Panc1 (cell line): ENCODE results near the gene SLC9A5. TPM values are rescaled to one million over a fixed set of nuclear protein-coding genes. Genes with fewer than 3 reads are reported as not detected.

Experiments used
- ATAC-seq: fragments of 200-7000 bp; cut with Tn5 transposase; 2 replicates; pipeline ENCODE4 v1.9.1; 2020; ENCODE audit warnings: mild to moderate bottlenecking, moderate library complexity
- BruUV-seq: library from RNA; stranded (reverse); fragments of 400-500 nt; replicated peaks from 2 replicates; lab custom pipeline; 2021; lab: Mats Ljungman, UMichigan
- CTCF ChIA-PET: fragments of 300-600 bp; sonication (Branson Sonifier 250); formaldehyde crosslinking; loops from one replicate; lab custom pipeline; 2022; ENCODE audit warnings: antibody characterized with exemption; lab: Charles Lee
- POLR2A ChIA-PET: fragments of 300-600 bp; sonication (Branson Sonifier 250); formaldehyde crosslinking; loops from one replicate; lab custom pipeline; 2022; ENCODE audit warnings: antibody characterized with exemption; lab: Charles Lee
- DNase-seq: peaks from one replicate; pipeline ENCODE4 v3.0.0-alpha.2; 2010; ENCODE audit warnings: low read depth, low spot score
- H3K27ac ChIP-seq: 2 replicates; pipeline ENCODE4 v1.5.1; 2011; ENCODE audit warnings: mild to moderate bottlenecking, low read length, inconsistent platforms
- H3K27me3 ChIP-seq: fragments of 200-500 bp; sonication (Bioruptor generic); 2 replicates; pipeline ENCODE4 v1.6.0; 2014; ENCODE audit warnings: low read length, inconsistent platforms; ENCODE audit not compliant: control insufficient read depth, insufficient read depth
- H3K36me3 ChIP-seq: fragments of 200-500 bp; sonication (Bioruptor generic); 2 replicates; pipeline ENCODE4 v1.5.1; 2014; ENCODE audit warnings: inconsistent platforms, mild to moderate bottlenecking, low read length, moderate library complexity; ENCODE audit not compliant: control insufficient read depth, insufficient read depth
- H3K4me1 ChIP-seq: 2 replicates; pipeline ENCODE4 v1.5.1; 2011; ENCODE audit warnings: inconsistent platforms, mild to moderate bottlenecking, low read length, moderate library complexity; ENCODE audit not compliant: control insufficient read depth, insufficient read depth
- H3K4me3 ChIP-seq, 2 experiments: 2 replicates each; pipeline ENCODE4 v1.5.1; 2011 to 2012; ENCODE audit warnings: low read depth in 2 of 2, low read length in 2 of 2, mild to moderate bottlenecking in 2 of 2, inconsistent platforms in 1 of 2, moderate library complexity in 1 of 2
- H3K9me3 ChIP-seq: fragments of 200-500 bp; sonication (Bioruptor generic); 2 replicates; pipeline ENCODE4 v1.5.1; 2014; ENCODE audit warnings: low read depth, mild to moderate bottlenecking, inconsistent platforms, low read length, moderate library complexity; ENCODE audit not compliant: control insufficient read depth, insufficient read depth
- CTCF ChIP-seq: fragments of 450-650 bp; IDR thresholded peaks from 2 replicates; pipeline ENCODE4 v1.5.1; 2017; ENCODE audit warnings: mild to moderate bottlenecking
- POLR2AphosphoS5 ChIP-seq: IDR thresholded peaks from 2 replicates; pipeline ENCODE4 v1.6.1; 2012; ENCODE audit warnings: mild to moderate bottlenecking, low read depth, low read length, moderate library complexity
- REST ChIP-seq, 2 experiments: IDR thresholded peaks; 2 replicates each; pipeline ENCODE4 v1.6.1; 2011 to 2012; ENCODE audit warnings: low read depth in 2 of 2, control low read depth in 1 of 2, low read length in 1 of 2, mild to moderate bottlenecking in 1 of 2, moderate library complexity in 1 of 2; ENCODE audit not compliant: insufficient read depth in 1 of 2
- SIN3A ChIP-seq: IDR thresholded peaks from 2 replicates; pipeline ENCODE4 v1.6.1; 2012; ENCODE audit warnings: low read depth, mild to moderate bottlenecking, low read length, moderate library complexity, borderline replicate concordance; ENCODE audit not compliant: insufficient read depth
- TCF7L2 ChIP-seq: IDR thresholded peaks from 2 replicates; pipeline ENCODE4 v1.6.1; 2011; ENCODE audit warnings: mild to moderate bottlenecking, low read depth, low read length, inconsistent platforms
- in situ Hi-C: cut with HindIII; loops from 2 replicates; pipeline ENCODE4 v1.10.0; 2016; ENCODE audit warnings: low sequenced_read_pairs, low pct_unique_long_range_greater_than_20kb
- intact Hi-C: fragments of 100-400 bp; cut with micrococcal nuclease; formaldehyde crosslinking; loops from one replicate; pipeline ENCODE4 v1.10.0; 2022; ENCODE audit not compliant: unreplicated experiment
- total RNA-seq: library from RNA; stranded (reverse); gene quantifications from one replicate; pipeline ENCODE4 v1.2.1, GENCODE V29; 2021; ENCODE audit not compliant: unreplicated experiment

SLC9A5 gene
- total RNA-seq, 1 experiment from 2014 or later, result 1.7 TPM

DNA sequence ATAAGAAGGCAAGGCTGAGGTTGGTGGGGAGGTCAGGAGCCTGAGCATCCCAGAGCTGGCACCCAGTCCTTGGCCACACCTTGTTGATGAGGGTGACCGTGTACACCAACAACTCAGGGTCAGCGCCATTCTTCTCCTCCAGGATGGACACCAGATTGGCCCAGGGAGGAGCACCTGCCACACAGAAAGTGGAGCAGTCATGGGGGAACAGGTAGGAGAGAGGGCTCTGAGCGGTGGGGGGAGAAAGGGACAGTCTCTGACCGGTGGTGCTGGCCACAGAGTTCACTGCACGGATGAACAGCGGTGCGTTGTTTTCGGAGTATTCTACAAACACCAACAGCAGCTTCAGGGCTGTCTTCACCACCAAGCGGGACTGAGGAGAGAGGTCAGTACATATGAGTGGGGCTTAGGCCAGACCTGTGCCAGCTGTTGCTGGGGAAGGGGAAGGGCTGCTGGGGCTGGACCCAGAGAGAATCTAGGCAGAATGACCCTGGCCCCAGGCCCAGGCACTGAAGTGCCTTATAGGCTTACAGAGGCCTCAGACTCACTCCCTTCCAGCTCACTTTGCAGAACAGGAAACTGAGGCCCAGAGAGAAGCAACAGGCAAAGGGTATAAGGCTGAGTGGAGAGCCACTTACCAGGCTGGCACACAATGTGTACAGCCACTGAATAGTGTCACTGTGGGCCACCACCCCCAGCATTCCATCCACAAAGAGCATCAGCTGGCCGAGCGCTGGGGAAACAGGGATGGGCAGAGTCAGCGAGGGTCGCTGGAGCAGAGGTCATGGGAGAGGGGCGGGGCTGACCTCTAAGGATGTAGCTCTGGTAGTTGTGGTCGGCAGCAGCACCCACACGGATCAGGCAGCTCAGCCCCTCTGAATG, 11.1 kb upstream of the SLC9A5 start:
- TF ChIP-seq CTCF, result no peak
- TF ChIP-seq SIN3A, result no peak
- no peak for TF ChIP-seq POLR2AphosphoS5
- no peak for TF ChIP-seq TCF7L2
- TF ChIP-seq REST (IDR thresholded peaks at IDR 0.05; ENCODE audit: insufficient read depth in 1 of 2, low read depth in 2 of 2, low read length in 1 of 2), result no peak
- DNase-seq, result no peak
- no peak overlapping the region for H3K4me3 ChIP-seq
- no peaks in the 10 kb centered on the region for H3K27me3 ChIP-seq
- ChIA-PET POLR2A (no interaction called here), CTCF (no interaction called here)
- H3K4me1 ChIP-seq, result peaks cover 5% of the 10 kb centered on the region; the same call in 1 of the 2 replicates
- intact Hi-C loops (no loop called here), in situ Hi-C loops (no loop called here)
- H3K9me3 ChIP-seq, result no peaks in the 10 kb centered on the region
- no peak overlapping the region for H3K27ac ChIP-seq
- no peak for ATAC-seq
- BruUV-seq, result no TSS peak
- no peaks in the 10 kb centered on the region for H3K36me3 ChIP-seq

GRCh38 chr16:67238278-67238575, 10.6 kb upstream of the SLC9A5 start:
- CTCF ChIA-PET, result no interaction called here
- POLR2A ChIA-PET, result no interaction called here
- in situ Hi-C loops, result no loop called here
- no TSS peak for BruUV-seq
- peaks cover 5% of the 10 kb centered on the region; the same call in 1 of the 2 replicates for H3K4me1 ChIP-seq
- H3K27me3 ChIP-seq, result no peaks in the 10 kb centered on the region
- no peaks in the 10 kb centered on the region for H3K9me3 ChIP-seq
- no peak for ATAC-seq
- intact Hi-C loops, result no loop called here
- TF ChIP-seq SIN3A (no peak), POLR2AphosphoS5 (no peak), CTCF (no peak), TCF7L2 (no peak), REST (IDR thresholded peaks at IDR 0.05; ENCODE audit: insufficient read depth in 1 of 2, low read depth in 2 of 2, low read length in 1 of 2) (no peak)
- H3K4me3 ChIP-seq, result no peak overlapping the region
- H3K27ac ChIP-seq, result no peak overlapping the region
- H3K36me3 ChIP-seq, result no peaks in the 10 kb centered on the region
- no peak for DNase-seq
